ENCODE data around the gene IQGAP2. TPM values are rescaled to one million over a fixed set of nuclear protein-coding genes. Genes with fewer than 3 reads are reported as not detected.

Gene IQGAP2
- total RNA-seq, 4 donors from 2014 or later, result 46.8 to 121 (median 97.0) TPM

GRCh38 chr5:76723266-76723665 is 320.2 kb downstream of the IQGAP2 start:
- Histone ChIP-seq H3K27ac (no peak overlapping the region), H3K9me3 (no peaks in the 10 kb centered on the region), H3K4me1 (peaks cover 0 to 11% (median 0%) of the 10 kb centered on the region in 4 donors), H3K4me3 (no peak overlapping the region), H3K36me3 (no peaks in the 10 kb centered on the region), H3K27me3 (no peaks in the 10 kb centered on the region)
- no peak for DNase-seq
- TF ChIP-seq CTCF (IDR thresholded peaks at IDR 0.05), result no peak
- TF ChIP-seq POLR2AphosphoS5 (IDR thresholded peaks at IDR 0.05), result no peak
- TF ChIP-seq EP300 (IDR thresholded peaks at IDR 0.05; ENCODE audit: low read depth), result no peak
- no peak for TF ChIP-seq POLR2A (IDR thresholded peaks at IDR 0.05)
- 88 to 100% methylated on average over 1 of the region's 1 CpG for WGBS, 2 donors (ENCODE audit: low coverage in 1 of 2)
- in situ Hi-C loops (cut with MboI; ENCODE audit: low pct_ligation_motif_present in 1 of 4, low pct_unique_long_range_greater_than_20kb in 1 of 4, low sequenced_read_pairs in 3 of 4), result no loop called here
- intact Hi-C loops (cut with DNase I; ENCODE audit: low total_unique reads), result no loop called here

- Histone ChIP-seq H3K9me3 (peaks cover 0 to 2% of the 10 kb centered on the region in 2 donors), H3K27ac (no peak overlapping the region), H3K4me3 (no peak overlapping the region), H3K27me3 (no peaks in the 10 kb centered on the region), H3K36me3 (no peaks in the 10 kb centered on the region), H3K4me1 (peaks cover 0 to 11% (median under 1%) of the 10 kb centered on the region in 4 donors)
- in situ Hi-C loops (cut with MboI; ENCODE audit: low pct_ligation_motif_present in 1 of 4, low pct_unique_long_range_greater_than_20kb in 1 of 4, low sequenced_read_pairs in 3 of 4) (no loop called here), intact Hi-C loops (cut with DNase I; ENCODE audit: low total_unique reads) (no loop called here)
- no peak for DNase-seq
- WGBS, 2 donors (ENCODE audit: low coverage in 1 of 2), result 83 to 95% methylated on average over 1 of the region's 1 CpG
- no peak for TF ChIP-seq POLR2AphosphoS5 (IDR thresholded peaks at IDR 0.05)
Observed at GRCh38 chr5:76723906-76724305, 320.8 kb downstream of the IQGAP2 start.

- DNase-seq, result no peak
- H3K9me3 ChIP-seq, result peaks cover 9 to 12% of the 10 kb centered on the region in 2 donors
- peaks cover 0 to 11% (median 3%) of the 10 kb centered on the region in 4 donors for H3K4me1 ChIP-seq
- intact Hi-C loops (cut with DNase I; ENCODE audit: low total_unique reads), result no loop called here
- in situ Hi-C loops (cut with MboI; ENCODE audit: low pct_ligation_motif_present in 1 of 4, low pct_unique_long_range_greater_than_20kb in 1 of 4, low sequenced_read_pairs in 3 of 4), result no loop called here
- H3K4me3 ChIP-seq, result no peak overlapping the region
- H3K27ac ChIP-seq, result no peak overlapping the region
- no peaks in the 10 kb centered on the region for H3K27me3 ChIP-seq
- 77 to 83% methylated on average over 4 of the region's 4 CpGs for WGBS, 2 donors (ENCODE audit: low coverage in 1 of 2)
- TF ChIP-seq POLR2AphosphoS5 (IDR thresholded peaks at IDR 0.05) (no peak), POLR2A (IDR thresholded peaks at IDR 0.05) (no peak), CTCF (IDR thresholded peaks at IDR 0.05) (no peak)
- H3K36me3 ChIP-seq, result peaks cover 0 to 5% (median 0%) of the 10 kb centered on the region in 4 donors
Observed at GRCh38 chr5:76724871-76725270, 321.8 kb downstream of the IQGAP2 start.

GRCh38 chr5:76728965-76729364 is 325.9 kb downstream of the IQGAP2 start:
- H3K9me3 ChIP-seq, result peaks cover 10 to 18% of the 10 kb centered on the region in 2 donors
- in situ Hi-C loops (cut with MboI; ENCODE audit: low pct_ligation_motif_present in 1 of 4, low pct_unique_long_range_greater_than_20kb in 1 of 4, low sequenced_read_pairs in 3 of 4) (no loop called here), intact Hi-C loops (cut with DNase I; ENCODE audit: low total_unique reads) (no loop called here)
- H3K27me3 ChIP-seq, result no peaks in the 10 kb centered on the region
- H3K27ac ChIP-seq, result no peak overlapping the region
- TF ChIP-seq POLR2AphosphoS5 (IDR thresholded peaks at IDR 0.05) (no peak), EP300 (IDR thresholded peaks at IDR 0.05; ENCODE audit: low read depth) (no peak), CTCF (IDR thresholded peaks at IDR 0.05) (no peak), POLR2A (IDR thresholded peaks at IDR 0.05) (no peak)
- no peak for DNase-seq
- peaks cover 0 to 7% (median 0%) of the 10 kb centered on the region in 4 donors for H3K36me3 ChIP-seq
- 36 to 47% methylated on average over 4 of the region's 4 CpGs for WGBS, 2 donors (ENCODE audit: low coverage in 1 of 2)
- H3K4me3 ChIP-seq, result no peak overlapping the region
- H3K4me1 ChIP-seq, result peaks cover 0 to 7% (median 3%) of the 10 kb centered on the region in 4 donors

All from transverse colon (tissue), 4 donors.